Brain pericyte (primary cell): ENCODE data around the gene MEPCE.
A peak's percentile ranks its signal among the peaks of the same experiment; 100 is the strongest.
"Not testable (repeated sequence)": the region's sequence is repeated elsewhere in the genome, so short reads cannot be mapped to it uniquely, and the experiment has no call there.

Experiments
- DNase-seq: peaks from one replicate; pipeline ENCODE4 v3.0.0-alpha.2; 2012; ENCODE audit warnings: low read depth, low spot score

The MEPCE gene

GRCh38 chr7:100429637-100430492 is at the start of gene MEPCE:
MEPCE (plus strand) TSS chr7:100429831; CDS start chr7:100430019, 188 bp downstream.
- peak; percentile 96 for DNase-seq

- no peak for DNase-seq
These were observed 49.4 kb upstream of the MEPCE start for GRCh38 chr7:100380196-100380595.

GRCh38 chr7:100381531-100382233 is 47.9 kb upstream of the MEPCE start:
- DNase-seq: not testable (repeated sequence)

GRCh38 chr7:100382234-100382853 is 47.3 kb upstream of the MEPCE start:
- not testable (repeated sequence) for DNase-seq

- DNase-seq: no peak
These were observed 44.9 kb upstream of the MEPCE start for GRCh38 chr7:100384628-100385294.

- no peak for DNase-seq
These were observed 42.7 kb upstream of the MEPCE start for GRCh38 chr7:100386940-100387339.

- no peak for DNase-seq
These were observed 41.9 kb upstream of the MEPCE start for GRCh38 chr7:100387695-100388094.

GRCh38 chr7:100389437-100390088 is 40.1 kb upstream of the MEPCE start:
- DNase-seq: no peak

GRCh38 chr7:100390286-100391009 is 39.2 kb upstream of the MEPCE start:
- no peak for DNase-seq

GRCh38 chr7:100393233-100393905 is 36.3 kb upstream of the MEPCE start:
- DNase-seq: no peak

- DNase-seq: no peak
These were observed 35.6 kb upstream of the MEPCE start for GRCh38 chr7:100394077-100394476.

- DNase-seq: no peak
These were observed 33.1 kb upstream of the MEPCE start for GRCh38 chr7:100396421-100396982.

GRCh38 chr7:100397315-100398081 is 32.1 kb upstream of the MEPCE start:
- no peak for DNase-seq

GRCh38 chr7:100398239-100398638 is 31.4 kb upstream of the MEPCE start:
- DNase-seq: no peak

- DNase-seq: no peak
These were observed 29.6 kb upstream of the MEPCE start for GRCh38 chr7:100400041-100400440.

- no peak for DNase-seq
These were observed 29.0 kb upstream of the MEPCE start for GRCh38 chr7:100400656-100401055.

- no peak for DNase-seq
These were observed 27.8 kb upstream of the MEPCE start for GRCh38 chr7:100401811-100402210.

GRCh38 chr7:100402241-100402640 is 27.4 kb upstream of the MEPCE start:
- DNase-seq: no peak

- no peak for DNase-seq
These were observed 22.9 kb upstream of the MEPCE start for GRCh38 chr7:100406767-100407166.
